ENCODE measurements around the gene WDPCP. TPM values are rescaled to one million over a fixed set of nuclear protein-coding genes. Genes with fewer than 3 reads are reported as not detected.
"Not testable (repeated sequence)": the region's sequence is repeated elsewhere in the genome, so short reads cannot be mapped to it uniquely, and the experiment has no call there.

WDPCP gene
- total RNA-seq, 4 donors from 2014 or later = 2.6 to 15.5 (median 10.9) TPM

GRCh38 chr2:63340443-63340842 lies 247.8 kb downstream of the WDPCP start:
- no peak for TF ChIP-seq POLR2A (IDR thresholded peaks at IDR 0.05)
- no peak for TF ChIP-seq POLR2AphosphoS5 (IDR thresholded peaks at IDR 0.05)
- no peak for TF ChIP-seq EP300 (IDR thresholded peaks at IDR 0.05; ENCODE audit: low read depth)
- TF ChIP-seq, protein P1, sequence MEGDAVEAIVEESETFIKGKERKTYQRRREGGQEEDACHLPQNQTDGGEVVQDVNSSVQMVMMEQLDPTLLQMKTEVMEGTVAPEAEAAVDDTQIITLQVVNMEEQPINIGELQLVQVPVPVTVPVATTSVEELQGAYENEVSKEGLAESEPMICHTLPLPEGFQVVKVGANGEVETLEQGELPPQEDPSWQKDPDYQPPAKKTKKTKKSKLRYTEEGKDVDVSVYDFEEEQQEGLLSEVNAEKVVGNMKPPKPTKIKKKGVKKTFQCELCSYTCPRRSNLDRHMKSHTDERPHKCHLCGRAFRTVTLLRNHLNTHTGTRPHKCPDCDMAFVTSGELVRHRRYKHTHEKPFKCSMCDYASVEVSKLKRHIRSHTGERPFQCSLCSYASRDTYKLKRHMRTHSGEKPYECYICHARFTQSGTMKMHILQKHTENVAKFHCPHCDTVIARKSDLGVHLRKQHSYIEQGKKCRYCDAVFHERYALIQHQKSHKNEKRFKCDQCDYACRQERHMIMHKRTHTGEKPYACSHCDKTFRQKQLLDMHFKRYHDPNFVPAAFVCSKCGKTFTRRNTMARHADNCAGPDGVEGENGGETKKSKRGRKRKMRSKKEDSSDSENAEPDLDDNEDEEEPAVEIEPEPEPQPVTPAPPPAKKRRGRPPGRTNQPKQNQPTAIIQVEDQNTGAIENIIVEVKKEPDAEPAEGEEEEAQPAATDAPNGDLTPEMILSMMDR (IDR thresholded peaks at IDR 0.05) = no peak
- Histone ChIP-seq H3K27me3 (no peaks in the 10 kb centered on the region), H3K9me3 (peaks cover 19 to 30% of the 10 kb centered on the region in 2 donors), H3K36me3 (no peaks in the 10 kb centered on the region), H3K27ac (no peak overlapping the region), H3K4me3 (no peak overlapping the region), H3K4me1 (no peaks in the 10 kb centered on the region)
- intact Hi-C loops (cut with DNase I; ENCODE audit: low total_unique reads) = no loop called here
- in situ Hi-C loops (cut with MboI; ENCODE audit: low pct_ligation_motif_present in 1 of 4, low pct_unique_long_range_greater_than_20kb in 1 of 4, low sequenced_read_pairs in 3 of 4) = no loop called here
- DNase-seq = no peak
- WGBS, 2 donors (ENCODE audit: low coverage in 1 of 2) = 67 to 74% methylated on average over 1 of the region's 1 CpG

DNA sequence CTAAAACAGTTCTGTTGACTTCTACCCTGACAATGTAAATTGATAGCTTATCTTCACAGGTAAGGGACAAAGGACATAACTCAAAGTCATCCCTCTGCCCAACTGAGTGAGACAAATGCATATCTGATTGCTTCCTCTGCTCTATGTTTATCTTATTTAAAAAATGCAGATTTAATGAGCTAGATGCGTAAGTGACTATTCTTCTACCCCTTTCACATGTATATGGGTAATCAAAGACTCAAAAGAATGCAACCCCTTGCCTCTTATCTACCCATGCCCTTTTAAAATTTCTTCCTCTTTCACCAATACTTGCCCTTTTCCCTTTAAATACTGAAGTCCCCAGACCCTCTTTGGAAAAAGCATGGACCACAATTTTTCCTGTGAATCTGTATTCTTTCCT lies 253.4 kb downstream of the WDPCP start:
- Histone ChIP-seq H3K36me3 (no peaks in the 10 kb centered on the region), H3K4me1 (no peaks in the 10 kb centered on the region), H3K9me3 (peaks cover 0 to 6% of the 10 kb centered on the region in 2 donors), H3K4me3 (no peak overlapping the region), H3K27ac (no peak overlapping the region), H3K27me3 (no peaks in the 10 kb centered on the region)
- intact Hi-C loops (cut with DNase I; ENCODE audit: low total_unique reads) (no loop called here), in situ Hi-C loops (cut with MboI; ENCODE audit: low pct_ligation_motif_present in 1 of 4, low pct_unique_long_range_greater_than_20kb in 1 of 4, low sequenced_read_pairs in 3 of 4) (no loop called here)
- no peak for TF ChIP-seq POLR2AphosphoS5 (IDR thresholded peaks at IDR 0.05)
- TF ChIP-seq POLR2A (IDR thresholded peaks at IDR 0.05) = no peak
- no peak for TF ChIP-seq EP300 (IDR thresholded peaks at IDR 0.05; ENCODE audit: low read depth)
- TF ChIP-seq, protein P1 (IDR thresholded peaks at IDR 0.05) = no peak
- WGBS, 2 donors (ENCODE audit: low coverage in 1 of 2) = 94 to 100% methylated on average over 1 of the region's 1 CpG
- DNase-seq = no peak

GRCh38 chr2:63326473-63326872 lies 261.8 kb downstream of the WDPCP start:
- Histone ChIP-seq H3K36me3 (no peaks in the 10 kb centered on the region), H3K27ac (no peak overlapping the region), H3K4me1 (no peaks in the 10 kb centered on the region), H3K4me3 (no peak overlapping the region), H3K27me3 (no peaks in the 10 kb centered on the region), H3K9me3 (no peaks in the 10 kb centered on the region)
- DNase-seq = no peak
- intact Hi-C loops (cut with DNase I; ENCODE audit: low total_unique reads) = no loop called here
- 92 to 100% methylated on average over 1 of the region's 1 CpG for whole genome bisulfite sequencing, 2 donors (ENCODE audit: low coverage in 1 of 2)
- TF ChIP-seq, protein P1 (IDR thresholded peaks at IDR 0.05) = no peak
- no peak for TF ChIP-seq POLR2A (IDR thresholded peaks at IDR 0.05)
- in situ Hi-C loops (cut with MboI; ENCODE audit: low pct_ligation_motif_present in 1 of 4, low pct_unique_long_range_greater_than_20kb in 1 of 4, low sequenced_read_pairs in 3 of 4) = no loop called here

DNA sequence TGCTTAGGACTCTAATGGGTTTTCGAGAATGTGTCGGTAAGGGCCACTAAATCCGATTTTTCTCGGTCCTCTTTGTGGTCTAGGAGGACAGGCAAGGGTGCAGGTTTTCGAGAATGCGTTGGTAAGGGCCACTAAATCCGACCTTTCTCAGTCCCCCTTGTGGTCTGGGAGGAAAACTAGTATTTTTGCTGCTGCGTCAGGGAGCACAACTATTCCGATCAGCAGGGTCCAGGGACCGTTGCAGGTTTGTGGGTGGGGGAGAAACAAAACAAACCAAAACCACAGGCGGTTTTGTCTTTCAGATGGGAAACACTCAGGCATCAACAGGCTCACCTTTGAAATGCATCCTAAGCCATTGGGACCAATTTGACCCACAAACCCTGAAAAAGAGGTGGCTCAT lies 264.6 kb downstream of the WDPCP start:
- H3K36me3 ChIP-seq; DNase-seq; H3K27me3 ChIP-seq; intact Hi-C loops (cut with DNase I; ENCODE audit: low total_unique reads); H3K4me1 ChIP-seq; H3K27ac ChIP-seq; in situ Hi-C loops (cut with MboI; ENCODE audit: low pct_ligation_motif_present in 1 of 4, low pct_unique_long_range_greater_than_20kb in 1 of 4, low sequenced_read_pairs in 3 of 4); H3K9me3 ChIP-seq; H3K4me3 ChIP-seq: not testable (repeated sequence)
- 87 to 100% methylated on average over 3 to 11 of the region's 11 CpGs for WGBS, 2 donors (ENCODE audit: low coverage in 1 of 2)

DNA sequence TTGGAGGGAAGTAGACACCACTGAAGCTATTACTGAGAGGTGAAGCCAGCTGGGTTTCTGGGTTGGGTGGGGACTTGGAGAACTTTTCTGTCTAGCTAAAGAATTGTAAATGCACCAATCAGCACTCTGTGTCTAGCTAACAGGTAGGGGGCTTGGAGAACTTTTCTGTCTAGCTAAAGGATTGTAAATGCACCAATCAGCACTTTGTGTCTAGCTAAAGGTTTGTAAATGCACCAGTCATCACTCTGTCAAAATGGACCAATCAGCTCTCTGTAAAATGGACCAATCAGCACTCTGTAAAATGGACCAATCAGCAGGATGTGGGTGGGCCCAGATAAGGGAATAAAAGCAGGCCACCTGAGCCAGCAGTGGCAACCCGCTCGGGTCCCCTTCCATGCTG lies 266.3 kb downstream of the WDPCP start:
- WGBS, 2 donors (ENCODE audit: low coverage in 1 of 2) = 94% methylated on average over 2 of the region's 2 CpGs; no CpG with 5 or more reads in 1 of the 2 donors
- in situ Hi-C loops (cut with MboI; ENCODE audit: low pct_ligation_motif_present in 1 of 4, low pct_unique_long_range_greater_than_20kb in 1 of 4, low sequenced_read_pairs in 3 of 4) = not testable (repeated sequence)

More for the DNA sequence above, 266.3 kb downstream of the WDPCP start:
- H3K27ac ChIP-seq; DNase-seq; H3K4me1 ChIP-seq; intact Hi-C loops (cut with DNase I; ENCODE audit: low total_unique reads); H3K9me3 ChIP-seq; H3K4me3 ChIP-seq; H3K36me3 ChIP-seq; H3K27me3 ChIP-seq: not testable (repeated sequence)
